IMR-90 (cell line): ENCODE results near the gene COL19A1. TPM values are rescaled to one million over a fixed set of nuclear protein-coding genes. Genes with fewer than 3 reads are reported as not detected.

ENCODE experiments used
- ATAC-seq: fragments of 200-7000 bp; cut with Tn5 transposase; 2 replicates; pipeline ENCODE4 v1.9.1; 2020; ENCODE audit warnings: low read depth, mild to moderate bottlenecking, moderate library complexity
- BruUV-seq: library from RNA; stranded (reverse); fragments of 400-500 nt; replicated peaks from 2 replicates; lab custom pipeline; 2021; lab: Mats Ljungman, UMichigan
- CTCF ChIA-PET: fragments of 300-600 bp; formaldehyde crosslinking; extraction: SDS; loops from one replicate; lab custom pipeline; 2021; ENCODE audit warnings: antibody characterized with exemption; lab: Yijun Ruan, JAX
- POLR2A ChIA-PET: fragments of 300-600 bp; sonication (Branson Sonifier 250); formaldehyde crosslinking; loops from one replicate; lab custom pipeline; 2022; ENCODE audit warnings: antibody characterized with exemption; ENCODE audit not compliant: unreplicated experiment; lab: Charles Lee
- DNase-seq: peaks from one replicate; pipeline ENCODE4 v3.0.0; 2013
- H2AFZ ChIP-seq: replicated peaks from 2 replicates; pipeline ENCODE3; 2013; ENCODE audit warnings: low read length, mild to moderate bottlenecking; ENCODE audit not compliant: poor library complexity
- H2AK5ac ChIP-seq: 2 replicates; pipeline ENCODE4 v1.6.1; 2013; ENCODE audit warnings: low read depth, low read length, inconsistent platforms
- H2AK9ac ChIP-seq: replicated peaks from 2 replicates; pipeline ENCODE3; 2013; ENCODE audit warnings: mild to moderate bottlenecking, low read depth, low read length, moderate library complexity; ENCODE audit not compliant: poor library complexity
- H2BK120ac ChIP-seq: 2 replicates; pipeline ENCODE4 v1.6.1; 2013; ENCODE audit warnings: low read depth, low read length, inconsistent platforms
- H2BK15ac ChIP-seq: 3 replicates; pipeline ENCODE4 v1.6.1; 2013; ENCODE audit warnings: low read depth, low read length, inconsistent platforms
- H2BK20ac ChIP-seq: 2 replicates; pipeline ENCODE4 v1.6.1; 2013; ENCODE audit warnings: low read depth, mild to moderate bottlenecking, inconsistent platforms, low read length, moderate library complexity
- H2BK5ac ChIP-seq: 2 replicates; pipeline ENCODE4 v1.6.1; 2013; ENCODE audit warnings: mild to moderate bottlenecking, low read depth, low read length, inconsistent platforms; ENCODE audit not compliant: poor library complexity, severe bottlenecking
- H3K14ac ChIP-seq: replicated peaks from 2 replicates; pipeline ENCODE4 v1.6.1; 2013; ENCODE audit warnings: low read depth, low read length, inconsistent platforms
- H3K18ac ChIP-seq: 2 replicates; pipeline ENCODE4 v1.6.1; 2013; ENCODE audit warnings: low read depth, low read length, control low read depth
- H3K23ac ChIP-seq: 2 replicates; pipeline ENCODE4 v1.6.1; 2013; ENCODE audit warnings: low read depth, low read length, inconsistent platforms
- H3K27ac ChIP-seq: 2 replicates; pipeline ENCODE4 v1.5.1; 2013; ENCODE audit warnings: mild to moderate bottlenecking, control low read depth, low read length; ENCODE audit not compliant: insufficient read depth
- H3K27me3 ChIP-seq: 2 replicates; pipeline ENCODE4 v1.6.1; 2013; ENCODE audit warnings: low read length; ENCODE audit not compliant: control insufficient read depth, insufficient read depth
- H3K36me3 ChIP-seq: 2 replicates; pipeline ENCODE4 v1.6.1; 2013; ENCODE audit warnings: low read length, mixed read lengths; ENCODE audit not compliant: control insufficient read depth, insufficient read depth
- H3K4ac ChIP-seq: 2 replicates; pipeline ENCODE4 v1.6.1; 2013; ENCODE audit warnings: low read depth, low read length, inconsistent platforms
- H3K4me1 ChIP-seq: 2 replicates; pipeline ENCODE4 v1.6.1; 2013; ENCODE audit warnings: low read length, mixed read lengths; ENCODE audit not compliant: control insufficient read depth, insufficient read depth
- H3K4me2 ChIP-seq: 2 replicates; pipeline ENCODE4 v1.6.1; 2013; ENCODE audit warnings: low read depth, mild to moderate bottlenecking, control low read depth, low read length, moderate library complexity
- H3K4me3 ChIP-seq: 2 replicates; pipeline ENCODE4 v1.5.1; 2013; ENCODE audit warnings: low read depth, mild to moderate bottlenecking, control low read depth, low read length, moderate library complexity; ENCODE audit not compliant: insufficient read depth
- H3K56ac ChIP-seq: 2 replicates; pipeline ENCODE4 v1.6.1; 2013; ENCODE audit warnings: low read length, inconsistent platforms; ENCODE audit not compliant: insufficient read depth; ENCODE audit errors: extremely low read depth
- H3K79me1 ChIP-seq, 2 experiments: 2 replicates each; pipeline ENCODE4 v1.6.1; 2013; ENCODE audit warnings: low read length in 2 of 2, inconsistent platforms in 1 of 2, low read depth in 1 of 2
- H3K9ac ChIP-seq: 2 replicates; pipeline ENCODE4 v1.6.1; 2013; ENCODE audit warnings: low read depth, low read length, control low read depth
- H3K9me1 ChIP-seq: 2 replicates; pipeline ENCODE4 v1.6.1; 2013; ENCODE audit warnings: low read length, inconsistent platforms; ENCODE audit not compliant: insufficient read depth
- H3K9me3 ChIP-seq: 2 replicates; pipeline ENCODE4 v1.6.1; 2013; ENCODE audit warnings: low read length; ENCODE audit not compliant: control insufficient read depth, insufficient read depth
- H4K20me1 ChIP-seq: 2 replicates; pipeline ENCODE4 v1.6.1; 2013; ENCODE audit warnings: low read length, inconsistent platforms; ENCODE audit not compliant: insufficient read depth
- H4K5ac ChIP-seq: 2 replicates; pipeline ENCODE4 v1.6.1; 2013; ENCODE audit warnings: mild to moderate bottlenecking, low read depth, low read length, control low read depth
- H4K8ac ChIP-seq, 2 experiments: 2 replicates each; pipeline ENCODE4 v1.6.1; 2013; ENCODE audit warnings: low read depth in 2 of 2, low read length in 2 of 2, control low read depth in 1 of 2, inconsistent platforms in 1 of 2
- H4K91ac ChIP-seq: 2 replicates; pipeline ENCODE4 v1.6.1; 2013; ENCODE audit warnings: low read depth, low read length, inconsistent platforms; ENCODE audit not compliant: insufficient read depth
- BHLHE40 ChIP-seq: fragments of 150-350 bp; IDR thresholded peaks from 2 replicates; pipeline ENCODE4 v1.6.1; 2016; ENCODE audit warnings: mild to moderate bottlenecking, low read depth, low read length
- CEBPB ChIP-seq: IDR thresholded peaks from 2 replicates; pipeline ENCODE4 v1.6.1; 2012; ENCODE audit warnings: low read depth, low read length, improper control_type of control experiment
- CHD1 ChIP-seq: IDR thresholded peaks from 2 replicates; pipeline ENCODE4 v1.6.1; 2012; ENCODE audit warnings: low read depth, low read length, improper control_type of control experiment
- FOS ChIP-seq: fragments of 150-350 bp; IDR thresholded peaks from 2 replicates; pipeline ENCODE4 v1.6.1; 2016; ENCODE audit warnings: low read depth, low read length
- MAFK ChIP-seq: IDR thresholded peaks from 2 replicates; pipeline ENCODE4 v1.6.1; 2012; ENCODE audit warnings: low read depth, low read length, improper control_type of control experiment
- MAZ ChIP-seq: IDR thresholded peaks from 2 replicates; pipeline ENCODE4 v1.6.1; 2012; ENCODE audit warnings: low read depth, mild to moderate bottlenecking, low read length, improper control_type of control experiment, moderate library complexity, borderline replicate concordance
- MXI1 ChIP-seq: IDR thresholded peaks from 2 replicates; pipeline ENCODE4 v1.6.1; 2012; ENCODE audit warnings: low read depth, mild to moderate bottlenecking, low read length, moderate library complexity, borderline replicate concordance
- NFE2L2 ChIP-seq: fragments of 150-350 bp; IDR thresholded peaks from 2 replicates; pipeline ENCODE4 v1.6.1; 2016; ENCODE audit warnings: low read depth, mild to moderate bottlenecking, low read length
- POLR2A ChIP-seq: IDR thresholded peaks from 2 replicates; pipeline ENCODE4 v1.6.1; 2012; ENCODE audit warnings: mild to moderate bottlenecking, low read depth, low read length
- RAD21 ChIP-seq: IDR thresholded peaks from 2 replicates; pipeline ENCODE4 v1.6.1; 2012; ENCODE audit warnings: low read length, improper control_type of control experiment
- RCOR1 ChIP-seq: IDR thresholded peaks from 2 replicates; pipeline ENCODE4 v1.6.1; 2012; ENCODE audit warnings: mild to moderate bottlenecking, low read length, improper control_type of control experiment; ENCODE audit not compliant: insufficient replicate concordance
- RFX5 ChIP-seq: IDR thresholded peaks from 2 replicates; pipeline ENCODE4 v1.8.0; 2012; ENCODE audit warnings: low read depth, mild to moderate bottlenecking, low read length, moderate library complexity
- SMC3 ChIP-seq: fragments of 150-350 bp; IDR thresholded peaks from 2 replicates; pipeline ENCODE4 v1.6.1; 2016; ENCODE audit warnings: low read depth, mild to moderate bottlenecking, antibody characterized with exemption, low read length, moderate library complexity
- WGBS, 2 experiments: methylation state at CpG; one replicate each; pipeline versions ENCODE4 v1.1.5 to v1.1.7; 2013; ENCODE audit warnings: missing lambda C conversion rate in 2 of 2; ENCODE audit not compliant: insufficient read length in 1 of 2; ENCODE audit errors: extremely low coverage in 2 of 2; 5-methylcytosine and 5-hydroxymethylcytosine counted together
- dilution Hi-C: fragments of 300-500 bp; cut with HindIII; formaldehyde crosslinking; loops from one replicate; pipeline ENCODE4 v1.14.3; 2018; ENCODE audit warnings: low sequenced_read_pairs; ENCODE audit not compliant: unreplicated experiment
- in situ Hi-C: fragments of 300-500 bp; cut with MboI; formaldehyde crosslinking; loops from 3 replicates; pipeline ENCODE4 v1.14.3; 2019; ENCODE audit warnings: low sequenced_read_pairs, inconsistent platforms, mixed read lengths
- intact Hi-C: fragments of 100-400 bp; cut with micrococcal nuclease; formaldehyde crosslinking; loops from 2 replicates; pipeline ENCODE4 v1.10.0; 2022
- polyA plus RNA-seq, 3 experiments: library from polyadenylated mRNA; depleted of rRNA; stranded (reverse); fragments of >200 nt; gene quantifications; 2 replicates each; pipeline ENCODE4 v1.2.3, GENCODE V29; 2012; ENCODE audit warnings: low replicate concordance in 1 of 3
- total RNA-seq: library from RNA; depleted of rRNA; stranded (reverse); fragments of >200 nt; gene quantifications from 2 replicates; pipeline ENCODE4 v1.2.3, GENCODE V29; 2012
- TF ChIP-seq, protein P1 (sequence below): fragments of 150-350 bp; IDR thresholded peaks from 2 replicates; pipeline ENCODE4 v1.6.1; 2017; ENCODE audit warnings: mild to moderate bottlenecking, antibody characterized with exemption, low read length, low read depth
- TF ChIP-seq, protein P2 (sequence below): conservative IDR thresholded peaks from 2 replicates; pipeline ENCODE4 v1.5.1; 2012; ENCODE audit warnings: mild to moderate bottlenecking, low read depth, low read length, improper control_type of control experiment
- TF ChIP-seq, protein P3 (sequence below): fragments of 150-350 bp; IDR thresholded peaks from 2 replicates; pipeline ENCODE4 v1.6.1; 2016; ENCODE audit warnings: low read depth, mild to moderate bottlenecking, low read length, moderate library complexity, borderline replicate concordance

The COL19A1 gene
- total and polyA plus RNA-seq, 2 of the 4 experiments (the other 2 are of a cell fraction): under 0.01 TPM; not detected in 1

DNA sequence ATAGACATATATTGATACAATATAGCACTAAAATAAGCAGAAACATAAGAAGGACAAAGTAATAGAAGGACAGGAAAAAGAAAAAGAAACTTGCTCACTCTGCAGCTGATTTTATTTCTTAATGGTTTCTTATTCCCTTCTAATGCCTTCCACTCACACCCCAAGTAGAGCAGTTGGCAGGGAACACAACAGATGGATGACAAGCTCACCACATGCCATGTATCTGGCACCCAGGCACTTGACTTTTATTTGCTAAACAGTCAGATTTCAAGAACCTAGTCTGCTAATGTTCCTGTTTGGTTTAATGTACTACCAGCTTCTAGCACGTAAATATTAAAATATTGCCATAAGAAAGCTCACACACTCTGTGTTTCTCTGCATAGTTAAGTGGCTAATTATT lies 87.1 kb downstream of the COL19A1 start:
- H3K9me1 ChIP-seq: no peaks in the 10 kb centered on the region
- no peak overlapping the region for H3K23ac ChIP-seq
- H3K9me3 ChIP-seq: no peaks in the 10 kb centered on the region
- H4K20me1 ChIP-seq: no peaks in the 10 kb centered on the region
- no peak overlapping the region for H2BK5ac ChIP-seq
- CTCF ChIA-PET: no interaction called here
- no peak overlapping the region for H2AK5ac ChIP-seq
- DNase-seq (no peak), ATAC-seq (no peak)
- in situ Hi-C loops: no loop called here
- POLR2A ChIA-PET: no interaction called here
- H3K27ac ChIP-seq: no peak overlapping the region
- H3K56ac ChIP-seq: no peak overlapping the region
- H3K18ac ChIP-seq: no peak overlapping the region
- no peak overlapping the region for H4K5ac ChIP-seq
- no peak overlapping the region for H3K4me3 ChIP-seq
- H3K4me2 ChIP-seq: no peak overlapping the region
- H4K91ac ChIP-seq: no peak overlapping the region
- no peaks in the 10 kb centered on the region for H3K4me1 ChIP-seq
- no peak overlapping the region for H3K14ac ChIP-seq
- no peaks in the 10 kb centered on the region for H3K27me3 ChIP-seq
- WGBS, 2 experiments: no CpG with 5 or more reads among the region's 1 CpG
- no peak overlapping the region for H2AK9ac ChIP-seq
- H4K8ac ChIP-seq: no peak overlapping the region
- H3K9ac ChIP-seq: no peak overlapping the region
- no TSS peak for BruUV-seq
- intact Hi-C loops: no loop called here
- H2BK120ac ChIP-seq: no peak overlapping the region
- no peak overlapping the region for H2BK20ac ChIP-seq
- no peak overlapping the region for H2BK15ac ChIP-seq
- H3K4ac ChIP-seq: no peak overlapping the region
- no peaks in the 10 kb centered on the region for H3K79me1 ChIP-seq
- no peak overlapping the region for H2AFZ ChIP-seq
- H3K36me3 ChIP-seq: no peaks in the 10 kb centered on the region
- no peak for TF ChIP-seq NFE2L2
- TF ChIP-seq, protein P1, sequence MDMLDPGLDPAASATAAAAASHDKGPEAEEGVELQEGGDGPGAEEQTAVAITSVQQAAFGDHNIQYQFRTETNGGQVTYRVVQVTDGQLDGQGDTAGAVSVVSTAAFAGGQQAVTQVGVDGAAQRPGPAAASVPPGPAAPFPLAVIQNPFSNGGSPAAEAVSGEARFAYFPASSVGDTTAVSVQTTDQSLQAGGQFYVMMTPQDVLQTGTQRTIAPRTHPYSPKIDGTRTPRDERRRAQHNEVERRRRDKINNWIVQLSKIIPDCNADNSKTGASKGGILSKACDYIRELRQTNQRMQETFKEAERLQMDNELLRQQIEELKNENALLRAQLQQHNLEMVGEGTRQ: no peak
- TF ChIP-seq BHLHE40: no peak
- TF ChIP-seq, protein P2, sequence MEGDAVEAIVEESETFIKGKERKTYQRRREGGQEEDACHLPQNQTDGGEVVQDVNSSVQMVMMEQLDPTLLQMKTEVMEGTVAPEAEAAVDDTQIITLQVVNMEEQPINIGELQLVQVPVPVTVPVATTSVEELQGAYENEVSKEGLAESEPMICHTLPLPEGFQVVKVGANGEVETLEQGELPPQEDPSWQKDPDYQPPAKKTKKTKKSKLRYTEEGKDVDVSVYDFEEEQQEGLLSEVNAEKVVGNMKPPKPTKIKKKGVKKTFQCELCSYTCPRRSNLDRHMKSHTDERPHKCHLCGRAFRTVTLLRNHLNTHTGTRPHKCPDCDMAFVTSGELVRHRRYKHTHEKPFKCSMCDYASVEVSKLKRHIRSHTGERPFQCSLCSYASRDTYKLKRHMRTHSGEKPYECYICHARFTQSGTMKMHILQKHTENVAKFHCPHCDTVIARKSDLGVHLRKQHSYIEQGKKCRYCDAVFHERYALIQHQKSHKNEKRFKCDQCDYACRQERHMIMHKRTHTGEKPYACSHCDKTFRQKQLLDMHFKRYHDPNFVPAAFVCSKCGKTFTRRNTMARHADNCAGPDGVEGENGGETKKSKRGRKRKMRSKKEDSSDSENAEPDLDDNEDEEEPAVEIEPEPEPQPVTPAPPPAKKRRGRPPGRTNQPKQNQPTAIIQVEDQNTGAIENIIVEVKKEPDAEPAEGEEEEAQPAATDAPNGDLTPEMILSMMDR: no peak
- no peak for TF ChIP-seq CEBPB
- TF ChIP-seq RFX5: no peak
- no peak for TF ChIP-seq RAD21
- TF ChIP-seq MXI1: no peak
- TF ChIP-seq MAZ: no peak
- TF ChIP-seq SMC3: no peak
- TF ChIP-seq POLR2A: no peak
- no peak for TF ChIP-seq FOS
- TF ChIP-seq, protein P3, sequence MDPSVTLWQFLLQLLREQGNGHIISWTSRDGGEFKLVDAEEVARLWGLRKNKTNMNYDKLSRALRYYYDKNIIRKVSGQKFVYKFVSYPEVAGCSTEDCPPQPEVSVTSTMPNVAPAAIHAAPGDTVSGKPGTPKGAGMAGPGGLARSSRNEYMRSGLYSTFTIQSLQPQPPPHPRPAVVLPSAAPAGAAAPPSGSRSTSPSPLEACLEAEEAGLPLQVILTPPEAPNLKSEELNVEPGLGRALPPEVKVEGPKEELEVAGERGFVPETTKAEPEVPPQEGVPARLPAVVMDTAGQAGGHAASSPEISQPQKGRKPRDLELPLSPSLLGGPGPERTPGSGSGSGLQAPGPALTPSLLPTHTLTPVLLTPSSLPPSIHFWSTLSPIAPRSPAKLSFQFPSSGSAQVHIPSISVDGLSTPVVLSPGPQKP: no peak
- TF ChIP-seq RCOR1: no peak
- TF ChIP-seq MAFK: no peak
- TF ChIP-seq CHD1: no peak
- dilution Hi-C loops: no loop called here
